Subcutaneous preadipocyte (primary cell): ENCODE data around the gene TAS2R42. TPM values are rescaled to one million over a fixed set of nuclear protein-coding genes. Genes with fewer than 3 reads are reported as not detected.

Experiments
- total RNA-seq: library from RNA; depleted of rRNA; stranded (reverse); fragments of >200 nt; gene quantifications from 2 replicates; pipeline ENCODE4 v1.2.3, GENCODE V29; 2012

The TAS2R42 gene, protein sequence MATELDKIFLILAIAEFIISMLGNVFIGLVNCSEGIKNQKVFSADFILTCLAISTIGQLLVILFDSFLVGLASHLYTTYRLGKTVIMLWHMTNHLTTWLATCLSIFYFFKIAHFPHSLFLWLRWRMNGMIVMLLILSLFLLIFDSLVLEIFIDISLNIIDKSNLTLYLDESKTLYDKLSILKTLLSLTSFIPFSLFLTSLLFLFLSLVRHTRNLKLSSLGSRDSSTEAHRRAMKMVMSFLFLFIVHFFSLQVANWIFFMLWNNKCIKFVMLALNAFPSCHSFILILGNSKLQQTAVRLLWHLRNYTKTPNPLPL
- not detected in 2 replicates for total RNA-seq

DNA sequence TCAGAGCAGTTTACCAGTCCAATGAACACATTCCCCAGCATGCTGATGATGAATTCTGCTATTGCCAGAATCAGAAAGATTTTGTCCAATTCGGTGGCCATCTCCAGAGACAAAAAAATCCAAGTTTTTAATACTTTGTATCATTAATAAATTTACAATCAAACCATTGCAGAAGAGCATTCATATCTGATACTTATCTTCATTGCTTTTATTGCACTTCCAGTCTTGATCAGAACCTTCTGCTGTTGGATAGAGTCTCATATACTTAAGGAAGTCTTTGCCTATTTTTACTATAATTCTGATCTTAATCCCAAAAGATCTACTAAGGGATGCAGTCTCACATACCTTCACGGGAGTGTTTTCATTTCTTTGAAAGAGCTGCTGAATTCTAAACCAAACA lies at the start of gene TAS2R42:
TAS2R42 (minus strand) TSS at position 101 of the 400 bp plus-strand sequence; CDS start at position 101, 0 bp downstream.

DNA sequence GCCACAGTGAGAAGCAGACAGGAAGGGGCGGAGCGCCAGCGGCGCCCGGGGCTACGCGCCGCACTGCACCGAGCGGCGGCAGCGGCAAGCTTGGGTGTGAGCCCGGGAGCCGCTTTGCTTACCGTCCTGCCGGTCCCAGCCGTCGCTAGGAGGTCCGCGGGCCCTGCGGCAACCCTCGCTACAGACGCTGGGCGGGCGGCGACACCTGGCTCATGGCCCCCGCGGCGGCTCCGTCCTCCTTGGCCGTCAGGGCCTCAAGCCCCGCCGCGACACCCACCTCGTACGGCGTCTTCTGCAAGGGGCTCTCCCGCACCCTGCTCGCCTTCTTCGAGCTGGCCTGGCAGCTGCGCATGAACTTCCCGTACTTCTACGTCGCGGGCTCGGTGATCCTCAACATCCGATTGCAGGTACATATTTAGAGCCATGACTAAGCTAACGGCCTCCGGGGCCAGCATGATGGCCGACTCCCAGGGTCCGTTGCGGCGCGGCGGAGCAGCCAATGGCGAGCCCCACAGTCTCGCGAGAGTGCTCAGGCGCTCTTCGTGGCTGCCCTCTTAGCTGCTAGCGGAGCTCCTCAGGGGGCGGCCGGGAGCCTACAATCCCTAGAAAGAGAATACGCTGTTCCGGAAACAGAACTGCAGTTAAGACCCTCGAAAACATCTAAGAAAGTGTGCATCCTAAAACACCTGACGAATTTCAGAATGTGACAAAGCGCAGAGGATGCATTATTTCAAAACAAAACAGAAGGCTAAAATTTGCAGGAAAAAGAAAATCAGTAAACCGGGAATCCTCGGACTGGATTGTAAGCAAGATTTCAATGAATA lies 15.4 kb downstream of the TAS2R42 start, which contains the start of gene SMIM10L1:
SMIM10L1 (plus strand) TSS at position 50 of the 824 bp plus-strand sequence; CDS start at position 213, 163 bp downstream.

Other genes starting within 250 kb of the TAS2R42 start
- gene TAS2R14, start 247.7 kb downstream of the TAS2R42 start, total RNA-seq, result 3.7 and 4.1 TPM in 2 replicates
- 2.6 and 3.7 TPM in 2 replicates for gene TAS2R50, start 200.0 kb downstream of the TAS2R42 start, total RNA-seq
- 2.6 and 4.3 TPM in 2 replicates for gene TAS2R20, start 188.6 kb downstream of the TAS2R42 start, total RNA-seq
- gene TAS2R19, start 164.3 kb downstream of the TAS2R42 start, total RNA-seq, result 3.3 and 5.5 TPM in 2 replicates
- gene TAS2R31, start 155.5 kb downstream of the TAS2R42 start, total RNA-seq, result 4.8 and 6.8 TPM in 2 replicates
- 2.2 TPM in 2 replicates for gene TAS2R46, start 124.6 kb downstream of the TAS2R42 start, total RNA-seq
- gene TAS2R43, start 94.6 kb downstream of the TAS2R42 start, total RNA-seq, result 1.1 and 3.9 TPM in 2 replicates
- gene TAS2R30, start 52.3 kb downstream of the TAS2R42 start, total RNA-seq, result 4.4 and 6.6 TPM in 2 replicates
- 4.0 and 5.7 TPM in 2 replicates for gene SMIM10L1, start 15.7 kb downstream of the TAS2R42 start, total RNA-seq
- gene PRB3, start 82.8 kb upstream of the TAS2R42 start, total RNA-seq, result not detected in 2 replicates
- gene PRB4, start 123.5 kb upstream of the TAS2R42 start, total RNA-seq, result not detected in 2 replicates
- not detected in 2 replicates for gene PRB2, start 208.6 kb upstream of the TAS2R42 start, total RNA-seq